GM23248 (cell line): ENCODE data around the gene CYP26B1. TPM values are rescaled to one million over a fixed set of nuclear protein-coding genes. Genes with fewer than 3 reads are reported as not detected.

ENCODE experiments used
- DNase-seq: peaks from one replicate; pipeline ENCODE4 v3.0.0-alpha.2; 2015
- H2AFZ ChIP-seq: fragments of 200-600 bp; sonication (generic); 2 replicates; pipeline ENCODE4 v1.6.1; 2016; ENCODE audit warnings: antibody characterized with exemption
- H3F3A ChIP-seq: fragments of 200-600 bp; sonication (generic); 2 replicates; pipeline ENCODE4 v1.6.1; 2016; ENCODE audit warnings: mild to moderate bottlenecking, antibody characterized with exemption, mixed run types; ENCODE audit not compliant: insufficient read depth
- H3K27ac ChIP-seq: fragments of 200-600 bp; sonication (generic); 2 replicates; pipeline ENCODE4 v1.5.1; 2016; ENCODE audit warnings: mild to moderate bottlenecking
- H3K27me3 ChIP-seq: fragments of 200-600 bp; sonication (generic); replicated peaks from 2 replicates; pipeline ENCODE4 v1.6.1; 2016; ENCODE audit warnings: mild to moderate bottlenecking; ENCODE audit not compliant: insufficient read depth
- H3K36me3 ChIP-seq: fragments of 200-600 bp; sonication (generic); 2 replicates; pipeline ENCODE4 v1.6.1; 2016; ENCODE audit warnings: low read depth, mild to moderate bottlenecking
- H3K4me1 ChIP-seq: fragments of 200-600 bp; sonication (generic); 2 replicates; pipeline ENCODE4 v1.6.1; 2016; ENCODE audit warnings: mild to moderate bottlenecking; ENCODE audit not compliant: insufficient read depth
- H3K4me2 ChIP-seq: fragments of 200-600 bp; sonication (generic); one replicate; pipeline ENCODE4 v1.6.1; 2016; ENCODE audit warnings: mild to moderate bottlenecking; ENCODE audit not compliant: unreplicated experiment
- H3K4me3 ChIP-seq: fragments of 200-600 bp; sonication (generic); 2 replicates; pipeline ENCODE4 v1.5.1; 2016; ENCODE audit warnings: mild to moderate bottlenecking
- H3K79me2 ChIP-seq: fragments of 200-600 bp; sonication (generic); 2 replicates; pipeline ENCODE4 v1.6.1; 2016; ENCODE audit warnings: mild to moderate bottlenecking; ENCODE audit not compliant: insufficient read depth
- H3K9ac ChIP-seq: fragments of 200-600 bp; sonication (generic); 2 replicates; pipeline ENCODE4 v1.6.1; 2016; ENCODE audit warnings: mild to moderate bottlenecking
- H3K9me2 ChIP-seq: fragments of 200-600 bp; sonication (generic); 2 replicates; pipeline ENCODE4 v1.6.1; 2016; ENCODE audit warnings: mixed run types, mild to moderate bottlenecking, moderate library complexity; ENCODE audit not compliant: insufficient read depth
- H3K9me3 ChIP-seq: fragments of 200-600 bp; sonication (generic); one replicate; pipeline ENCODE4 v1.6.1; 2017; ENCODE audit warnings: low read depth
- H4K20me1 ChIP-seq: fragments of 200-600 bp; sonication (generic); 2 replicates; pipeline ENCODE4 v1.6.0; 2016; ENCODE audit not compliant: insufficient read depth
- EZH2 ChIP-seq: fragments of 200-600 bp; sonication (generic); IDR thresholded peaks from 2 replicates; pipeline ENCODE4 v1.6.1; 2018; ENCODE audit warnings: antibody characterized with exemption, mild to moderate bottlenecking; ENCODE audit not compliant: insufficient read depth, poor library complexity, severe bottlenecking
- EZH2phosphoT487 ChIP-seq: fragments of 200-600 bp; sonication (generic); IDR thresholded peaks from 2 replicates; pipeline ENCODE4 v1.6.1; 2018; ENCODE audit warnings: antibody characterized with exemption, moderate library complexity, mild to moderate bottlenecking, low read depth; ENCODE audit not compliant: insufficient read depth
- WGBS, 2 experiments: methylation state at CpG; one replicate each; pipeline ENCODE4 v1.1.6; 2015 to 2017; ENCODE audit warnings: low lambda C conversion rate in 2 of 2, low coverage in 1 of 2; ENCODE audit errors: missing lambda C conversion rate in 2 of 2; 5-methylcytosine and 5-hydroxymethylcytosine counted together
- in situ Hi-C: fragments of 300-500 bp; cut with MboI; formaldehyde crosslinking; loops from 2 replicates; pipeline ENCODE4 v1.15.0; 2020
- polyA plus RNA-seq: library from polyadenylated mRNA; unstranded; fragments of >200 nt; fragmentation: Nextera tagmentation; extraction: Ambion mirVana; gene quantifications from 2 replicates; pipeline ENCODE4 v1.2.1, GENCODE V29; 2016
- total RNA-seq: library from RNA; depleted of rRNA; stranded (reverse); fragments of >200 nt; shearing (Covaris generic); gene quantifications from 2 replicates; pipeline ENCODE4 v1.2.3, GENCODE V29; 2014

The CYP26B1 gene
- total and polyA plus RNA-seq, 2 experiments from 2014 or later = 0.23 to 0.32 TPM

DNA sequence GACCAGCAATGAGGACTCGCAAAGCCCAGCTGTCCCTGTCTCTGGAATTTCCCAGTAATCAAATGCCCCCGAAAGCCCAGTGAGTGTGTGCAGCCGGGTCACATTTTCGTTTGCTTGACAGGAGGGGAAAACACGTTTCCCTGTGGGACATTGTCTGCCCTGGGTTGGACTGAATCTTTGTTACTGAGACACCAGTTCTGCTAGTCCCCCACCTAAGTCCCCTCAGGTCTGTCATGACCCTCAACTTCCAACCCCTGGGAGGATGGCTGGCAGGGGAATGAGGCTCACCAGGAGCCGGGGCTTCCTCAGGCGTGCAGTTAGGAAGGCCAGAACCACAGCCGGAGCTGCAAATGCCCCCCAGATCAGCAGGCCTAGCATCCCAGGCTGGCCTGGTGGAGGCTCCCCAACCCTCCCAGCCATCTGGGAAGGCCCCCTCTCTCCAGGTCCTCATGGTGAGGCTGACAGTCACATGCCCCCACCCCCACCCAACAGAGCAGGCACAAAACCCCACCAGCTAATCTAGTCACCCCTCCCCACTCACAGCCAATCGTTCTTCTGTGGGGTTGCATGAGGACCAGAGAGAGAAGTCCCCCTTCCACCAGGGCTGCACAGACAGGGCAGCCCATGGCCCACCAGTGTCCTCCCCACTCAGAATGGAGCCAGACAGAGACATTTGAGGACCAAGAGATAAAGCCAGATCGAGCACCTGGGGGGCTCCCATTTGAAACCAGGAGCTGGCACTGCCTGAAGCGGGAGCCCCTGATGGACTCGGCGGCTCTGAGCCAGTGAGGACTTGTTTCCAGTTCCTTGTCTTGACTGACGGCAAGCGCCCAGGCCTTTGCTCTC, 33.6 kb downstream of the CYP26B1 start:
- peaks cover 26% of the 10 kb centered on the region for H3K4me1 ChIP-seq
- WGBS, 2 experiments = 94 to 96% methylated on average over 15 of the region's 15 CpGs
- no peaks in the 10 kb centered on the region for H3K79me2 ChIP-seq
- peaks cover 14% of the 10 kb centered on the region for H3F3A ChIP-seq
- no peak overlapping the region for H2AFZ ChIP-seq
- H3K9me3 ChIP-seq = no peaks in the 10 kb centered on the region
- H3K27me3 ChIP-seq = no peaks in the 10 kb centered on the region
- no peak overlapping the region for H3K4me3 ChIP-seq
- H3K4me2 ChIP-seq = no peak overlapping the region
- H3K9me2 ChIP-seq = no peaks in the 10 kb centered on the region
- no peaks in the 10 kb centered on the region for H4K20me1 ChIP-seq
- DNase-seq = no peak
- TF ChIP-seq EZH2 (no peak), EZH2phosphoT487 (no peak)
- in situ Hi-C loops = no loop called here
- H3K36me3 ChIP-seq = no peaks in the 10 kb centered on the region
- H3K27ac ChIP-seq = no peak overlapping the region
- H3K9ac ChIP-seq = no peak overlapping the region

GRCh38 chr2:72112981-72113846, 34.4 kb downstream of the CYP26B1 start:
- peak; percentile 23 for DNase-seq
- 75 to 81% methylated on average over 12 of the region's 12 CpGs for WGBS, 2 experiments
- H3K9ac ChIP-seq = no peak overlapping the region

GRCh38 chr2:72112401-72112800, 35.3 kb downstream of the CYP26B1 start:
- TF ChIP-seq EZH2phosphoT487 (no peak), EZH2 (no peak)
- in situ Hi-C loops = no loop called here
- 44 to 49% methylated on average over 6 of the region's 6 CpGs for WGBS, 2 experiments
- peak; percentile 83 for DNase-seq
- Histone ChIP-seq H3K9me2 (no peaks in the 10 kb centered on the region), H3K4me2 (peak overlapping the region; percentile 28), H3K27me3 (no peaks in the 10 kb centered on the region), H4K20me1 (no peaks in the 10 kb centered on the region), H3F3A (peaks cover 24% of the 10 kb centered on the region), H2AFZ (no peak overlapping the region), H3K27ac (no peak overlapping the region), H3K9ac (no peak overlapping the region), H3K36me3 (no peaks in the 10 kb centered on the region), H3K79me2 (no peaks in the 10 kb centered on the region), H3K4me1 (peaks cover 38% of the 10 kb centered on the region), H3K9me3 (no peaks in the 10 kb centered on the region), H3K4me3 (no peak overlapping the region)

More at GRCh38 chr2:72112981-72113846, 34.4 kb downstream of the CYP26B1 start:
- H3K79me2 ChIP-seq = no peaks in the 10 kb centered on the region
- H3K27me3 ChIP-seq = no peaks in the 10 kb centered on the region
- TF ChIP-seq EZH2phosphoT487 (no peak), EZH2 (no peak)
- H3K9me3 ChIP-seq = no peaks in the 10 kb centered on the region
- H3K4me1 ChIP-seq = peaks cover 32% of the 10 kb centered on the region
- H3F3A ChIP-seq = peaks cover 21% of the 10 kb centered on the region
- H3K27ac ChIP-seq = no peak overlapping the region
- in situ Hi-C loops = no loop called here
- no peak overlapping the region for H3K4me3 ChIP-seq
- no peak overlapping the region for H3K4me2 ChIP-seq
- no peaks in the 10 kb centered on the region for H4K20me1 ChIP-seq
- no peaks in the 10 kb centered on the region for H3K36me3 ChIP-seq
- no peak overlapping the region for H2AFZ ChIP-seq
- no peaks in the 10 kb centered on the region for H3K9me2 ChIP-seq

DNA sequence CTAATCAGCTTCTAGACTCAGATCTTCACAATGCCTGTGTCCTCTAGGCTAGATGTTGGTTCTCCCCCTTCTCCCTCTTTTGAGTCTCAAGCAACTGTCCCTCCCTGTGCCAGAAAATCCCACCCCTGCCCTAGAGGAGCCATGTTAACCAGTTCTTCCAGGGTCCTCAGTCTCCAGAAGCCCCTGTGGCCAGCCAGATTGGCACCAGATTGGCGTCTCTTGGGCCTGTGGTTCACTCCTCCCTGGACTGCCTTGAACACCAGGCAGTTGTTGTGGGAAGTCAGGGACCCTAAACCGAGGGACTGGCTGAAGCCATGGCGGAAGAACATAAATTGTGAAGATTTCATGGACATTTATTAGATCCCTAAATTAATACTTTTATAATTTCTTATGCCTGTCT, 36.6 kb downstream of the CYP26B1 start:
- Histone ChIP-seq H3K4me2 (no peak overlapping the region), H4K20me1 (no peaks in the 10 kb centered on the region), H3K27ac (no peak overlapping the region), H3K79me2 (no peaks in the 10 kb centered on the region), H3K9me3 (no peaks in the 10 kb centered on the region), H3K9ac (no peak overlapping the region), H3K9me2 (no peaks in the 10 kb centered on the region), H3K4me1 (peaks cover 30% of the 10 kb centered on the region), H3K36me3 (no peaks in the 10 kb centered on the region), H3K4me3 (no peak overlapping the region), H3K27me3 (no peaks in the 10 kb centered on the region), H2AFZ (no peak overlapping the region), H3F3A (peaks cover 13% of the 10 kb centered on the region)
- in situ Hi-C loops = no loop called here
- DNase-seq = no peak
- WGBS, 2 experiments = 74 to 80% methylated on average over 3 of the region's 3 CpGs
- TF ChIP-seq EZH2phosphoT487 = no peak
- TF ChIP-seq EZH2 = no peak
